GM19025 (cell line): ENCODE results near the gene TBX1.

Experiments
- ATAC-seq: cut with Tn5 transposase; IDR thresholded peaks from one replicate; pipeline ENCODE4 v1.9.1; 2021; ENCODE audit warnings: mild to moderate bottlenecking, low read depth, moderate library complexity; ENCODE audit not compliant: unreplicated experiment

Gene TBX1

DNA sequence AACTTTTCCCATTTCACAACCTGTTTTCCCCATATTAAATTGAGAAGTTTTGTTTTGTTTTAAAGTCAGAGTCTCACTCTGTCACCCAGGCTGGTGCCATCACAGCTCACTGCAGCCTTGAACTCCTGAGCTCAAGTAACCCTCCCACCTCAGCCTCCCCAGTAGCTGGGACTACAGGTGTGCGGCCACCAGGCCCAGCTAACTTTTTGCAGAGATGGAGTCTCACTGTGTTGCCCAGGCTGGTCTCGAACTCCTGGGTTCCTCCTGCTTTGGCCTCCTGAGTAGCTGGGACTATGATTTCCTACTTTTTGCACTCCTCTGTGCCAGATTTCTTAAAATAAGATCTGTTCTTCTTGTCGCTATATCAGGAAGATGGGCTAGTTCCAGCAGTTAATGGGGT lies 49.2 kb downstream of the TBX1 start:
- ATAC-seq, result no peak

- ATAC-seq, result no peak
These were observed 50.0 kb downstream of the TBX1 start for GRCh38 chr22:19810381-19811201.

- ATAC-seq, result no peak
These were observed 50.6 kb downstream of the TBX1 start for GRCh38 chr22:19811211-19811621.

DNA sequence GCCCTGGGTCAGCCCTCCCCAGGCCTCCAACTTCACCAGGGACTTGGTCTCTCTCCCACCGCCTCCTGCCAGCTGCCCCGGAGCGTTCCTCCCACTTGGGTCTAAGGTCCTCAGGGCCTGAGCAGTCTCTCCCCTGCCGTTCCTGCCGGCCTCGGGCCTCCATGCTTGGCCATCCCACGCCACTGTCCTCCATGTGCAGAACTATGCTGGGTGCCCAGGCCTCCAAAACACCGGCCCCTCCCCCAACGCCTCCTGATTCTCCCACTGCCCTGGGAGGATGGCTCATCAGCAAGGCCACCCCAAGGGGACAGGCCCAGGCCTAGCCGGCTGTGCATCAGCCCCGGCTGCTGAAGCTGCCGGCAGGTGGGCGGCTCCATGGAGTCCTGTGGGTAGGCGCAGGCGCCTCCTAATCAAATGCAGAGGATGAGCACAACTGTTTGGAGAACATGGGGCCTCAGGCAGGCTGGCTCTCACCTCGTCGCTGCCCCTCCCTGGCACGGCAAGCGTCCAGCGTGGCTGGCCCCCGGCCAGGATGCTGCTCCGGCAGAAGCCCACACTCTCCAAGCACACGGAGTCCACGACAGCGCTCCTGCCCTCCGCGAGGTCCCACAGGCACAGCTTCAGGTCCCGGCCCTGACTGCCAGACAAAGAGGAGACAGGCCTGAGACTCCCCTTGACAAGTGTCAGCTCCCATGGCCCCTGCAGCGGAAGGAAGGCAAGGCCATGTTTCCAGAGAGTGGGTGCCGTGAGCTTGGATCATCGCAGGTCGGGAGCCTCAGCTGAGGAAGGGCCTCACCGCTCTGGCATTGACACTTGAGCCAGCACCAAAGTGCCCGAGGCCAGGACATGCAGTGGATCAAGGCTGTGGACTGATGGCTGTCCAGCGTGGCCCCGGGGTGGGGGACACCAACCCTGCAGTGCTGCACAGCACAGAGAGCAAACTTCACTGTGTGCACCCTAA lies 51.5 kb downstream of the TBX1 start:
- no peak for ATAC-seq

DNA sequence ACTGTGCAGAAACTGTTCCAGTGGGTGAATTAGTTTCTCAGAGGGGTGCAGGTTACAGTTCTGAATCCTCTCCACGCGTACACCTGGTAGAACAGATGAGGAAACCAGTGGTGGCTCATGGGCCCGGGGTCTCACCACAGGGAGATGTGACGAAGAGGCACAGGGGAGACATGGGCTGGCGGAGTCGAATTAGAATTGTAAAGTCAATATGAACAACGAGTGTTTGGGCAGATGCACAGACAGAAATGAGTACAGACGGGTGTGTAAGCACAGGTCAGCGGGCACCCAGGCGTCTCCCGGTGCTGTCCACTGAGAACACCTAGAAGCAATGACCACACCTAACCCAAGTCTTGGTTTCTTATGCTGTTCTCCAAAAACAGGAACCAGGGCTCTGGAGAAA lies 52.3 kb downstream of the TBX1 start:
- no peak for ATAC-seq

DNA sequence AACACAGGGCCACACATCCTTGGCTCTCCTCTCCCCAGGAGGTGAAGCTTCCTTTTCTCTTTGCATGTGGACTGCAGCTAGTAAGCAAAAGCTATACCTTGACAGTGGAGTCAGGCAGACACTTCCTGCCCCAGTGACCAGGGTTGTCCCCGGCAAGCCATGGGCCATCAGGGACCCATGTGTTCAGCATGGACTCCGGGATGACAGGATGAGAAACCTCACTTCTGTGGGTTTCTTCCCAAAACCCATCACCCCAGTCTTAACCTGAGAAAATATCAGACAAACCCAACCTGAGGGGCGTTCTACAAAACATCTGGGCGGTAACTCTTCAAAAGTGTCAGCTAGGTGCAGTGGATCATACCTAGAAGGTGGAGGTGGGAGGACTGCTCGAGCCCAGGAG lies 53.9 kb downstream of the TBX1 start:
- ATAC-seq, result no peak

DNA sequence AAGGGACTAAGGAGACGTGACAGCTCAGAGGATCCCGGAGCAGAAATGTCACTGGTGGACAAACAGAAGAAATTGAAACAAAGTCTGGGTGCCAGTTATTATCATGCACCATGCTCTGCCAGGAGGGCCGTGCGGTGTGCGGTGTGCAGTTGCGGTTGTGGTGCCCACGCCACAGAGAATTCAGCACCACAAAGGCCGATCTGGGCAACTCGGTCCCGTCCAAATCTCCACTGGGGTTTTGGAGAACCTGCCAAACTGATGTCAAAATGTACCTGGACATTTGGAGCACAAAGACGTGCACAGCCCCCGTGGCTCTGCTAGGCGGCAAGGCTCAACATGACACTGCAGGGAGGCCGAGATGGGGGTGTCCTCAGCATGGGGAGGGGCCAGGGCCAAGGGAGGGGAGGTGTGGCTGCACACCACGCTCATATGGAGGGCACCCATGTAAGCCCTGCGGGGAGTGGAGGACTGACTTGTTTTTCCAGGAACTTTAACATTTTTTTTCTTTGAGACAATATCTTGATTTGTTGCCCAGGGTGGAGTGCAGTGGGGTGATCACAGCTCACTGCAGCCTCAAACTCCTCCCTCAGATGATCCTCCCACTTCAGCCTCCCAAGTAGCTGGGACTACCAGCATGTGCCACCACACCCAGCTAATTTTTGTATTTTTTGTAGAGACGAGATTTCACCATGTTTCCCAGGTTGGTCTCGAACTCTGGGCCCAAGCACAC lies 54.7 kb downstream of the TBX1 start:
- ATAC-seq, result no peak

DNA sequence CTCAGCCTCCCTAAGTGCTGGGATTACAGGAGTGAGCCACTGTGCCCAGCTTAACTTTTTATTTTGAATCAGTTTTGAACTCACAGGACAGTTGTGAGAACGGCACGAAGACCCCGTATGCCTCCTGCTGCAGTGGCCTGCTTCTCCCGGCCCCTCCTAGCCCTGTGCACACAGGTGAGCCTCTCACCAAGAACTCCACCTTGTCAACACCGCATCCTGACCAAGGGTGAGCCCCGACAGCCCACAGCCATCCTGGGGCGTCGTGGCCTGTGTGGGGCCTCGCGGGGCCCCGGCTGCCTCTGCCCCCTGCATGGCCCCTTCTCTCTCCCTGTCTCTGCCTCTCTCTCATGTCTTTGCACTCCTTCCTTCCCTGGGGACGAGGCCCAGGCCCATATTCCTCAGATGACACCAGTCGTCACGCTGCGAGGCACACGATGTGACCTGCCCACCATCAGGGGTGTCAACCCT lies 55.3 kb downstream of the TBX1 start:
- ATAC-seq, result no peak

- no peak for ATAC-seq
These were observed 56.0 kb downstream of the TBX1 start for GRCh38 chr22:19816372-19817119.
